Measurements from ENCODE around the gene ASCC1. TPM values are rescaled to one million over a fixed set of nuclear protein-coding genes. Genes with fewer than 3 reads are reported as not detected.
"Not testable (repeated sequence)": the region's sequence is repeated elsewhere in the genome, so short reads cannot be mapped to it uniquely, and the experiment has no call there.

ASCC1 gene
- total RNA-seq, 1 donor from 2014 or later = 33.5 TPM

DNA sequence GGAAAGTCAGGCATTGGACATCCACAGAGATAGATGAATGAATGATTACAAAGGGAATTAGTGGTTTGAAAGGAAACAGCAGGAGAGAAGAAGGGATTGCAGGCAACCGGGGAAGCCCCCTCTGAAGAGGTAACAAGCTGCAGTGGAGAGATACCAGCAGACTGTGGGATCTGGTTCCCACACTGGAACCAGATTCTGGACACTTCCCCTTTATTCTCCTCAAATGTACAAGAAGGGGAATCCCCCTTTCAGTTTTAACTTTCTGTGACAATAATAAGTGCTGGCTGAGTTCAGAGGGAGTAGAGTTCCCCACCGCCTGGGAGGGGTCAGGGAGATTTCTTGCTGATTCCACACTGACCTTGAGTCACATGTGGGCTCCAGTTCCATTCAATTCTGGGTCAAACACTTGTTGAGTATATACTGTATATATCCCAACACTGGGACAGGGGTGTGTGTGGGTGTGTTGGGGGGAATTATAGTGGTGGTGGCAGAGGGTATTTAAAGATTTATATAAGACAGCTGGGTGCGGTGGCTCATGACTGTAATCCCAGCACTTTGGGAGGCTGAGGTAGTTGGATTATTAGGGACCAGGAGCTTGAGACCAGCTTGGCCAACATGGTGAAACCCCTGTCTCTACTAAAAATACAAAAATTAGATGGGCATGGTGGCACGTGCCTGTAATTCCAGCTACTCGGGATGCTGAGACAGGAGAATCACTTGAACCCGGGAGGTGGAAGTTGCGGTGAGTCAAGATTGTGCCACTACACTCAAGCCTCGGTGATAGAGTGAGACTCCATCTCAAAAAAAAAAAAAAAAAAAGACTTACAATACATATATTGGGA is 41.2 kb upstream of the ASCC1 start:
- H3K4me3 Mint-ChIP-seq = peak overlapping the region; percentile 48
- H3K27me3 Mint-ChIP-seq (ENCODE audit: insufficient read depth) = no peaks in the 10 kb centered on the region
- H3K4me1 Mint-ChIP-seq (ENCODE audit: low read depth) = peaks cover 82% of the 10 kb centered on the region
- H3K36me3 Mint-ChIP-seq (ENCODE audit: low read depth) = no peaks in the 10 kb centered on the region
- no peak for DNase-seq (ENCODE audit: low spot score)
- intact Hi-C loops (cut with micrococcal nuclease) = loop anchor here (5.0 kb wide), 1 partner anchor 435 kb away; the partner anchor contains the start of gene MCU
- peak overlapping the region; percentile 75 for H3K27ac Mint-ChIP-seq
- no peaks in the 10 kb centered on the region for H3K9me3 Mint-ChIP-seq

DNA sequence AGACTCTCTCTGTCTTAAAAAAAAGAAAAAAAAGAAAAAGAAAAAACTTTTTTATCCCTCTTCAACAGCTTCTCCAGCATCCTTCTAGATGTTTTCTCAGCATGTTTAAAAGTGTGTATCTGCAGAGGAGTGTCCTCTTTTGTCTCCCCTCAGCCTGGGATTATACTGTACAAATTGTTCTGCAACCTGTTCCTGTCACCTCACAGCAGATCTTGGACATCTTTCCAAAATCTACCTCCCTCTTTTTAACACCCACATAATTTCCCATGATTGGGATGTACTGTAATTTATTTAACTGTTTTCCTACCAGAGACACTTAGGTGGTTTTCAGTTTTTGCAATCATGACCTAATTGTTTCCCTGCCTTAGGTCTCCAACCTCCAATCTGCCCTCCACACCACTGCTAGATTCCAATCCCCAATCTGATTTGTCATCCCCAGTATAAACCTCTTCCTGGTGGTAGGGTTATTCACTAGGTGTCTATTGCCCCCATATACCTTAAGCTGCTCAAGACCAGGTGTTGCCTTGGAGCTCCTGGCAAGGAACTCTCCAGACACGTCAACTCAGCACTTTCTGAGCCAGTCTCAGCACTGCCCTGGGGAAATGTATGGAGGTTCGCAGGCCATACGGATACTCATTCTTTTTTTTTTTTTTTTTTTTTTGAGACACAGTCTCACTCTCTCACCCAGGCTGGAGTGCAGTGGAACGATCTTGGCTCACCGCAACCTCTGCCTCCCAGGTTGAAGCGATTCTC is 40.1 kb upstream of the ASCC1 start:
- no peak for DNase-seq (ENCODE audit: low spot score)
- Mint-ChIP-seq H3K4me1 (ENCODE audit: low read depth) (peaks cover 83% of the 10 kb centered on the region), H3K27me3 (ENCODE audit: insufficient read depth) (no peaks in the 10 kb centered on the region), H3K9me3 (no peaks in the 10 kb centered on the region), H3K36me3 (ENCODE audit: low read depth) (no peaks in the 10 kb centered on the region), H3K27ac (peak overlapping the region; percentile 85), H3K4me3 (peak overlapping the region; percentile 60)
- intact Hi-C loops (cut with micrococcal nuclease) = loop anchor here (5.0 kb wide), 1 partner anchor 436 kb away; the partner anchor contains the start of gene MCU

DNA sequence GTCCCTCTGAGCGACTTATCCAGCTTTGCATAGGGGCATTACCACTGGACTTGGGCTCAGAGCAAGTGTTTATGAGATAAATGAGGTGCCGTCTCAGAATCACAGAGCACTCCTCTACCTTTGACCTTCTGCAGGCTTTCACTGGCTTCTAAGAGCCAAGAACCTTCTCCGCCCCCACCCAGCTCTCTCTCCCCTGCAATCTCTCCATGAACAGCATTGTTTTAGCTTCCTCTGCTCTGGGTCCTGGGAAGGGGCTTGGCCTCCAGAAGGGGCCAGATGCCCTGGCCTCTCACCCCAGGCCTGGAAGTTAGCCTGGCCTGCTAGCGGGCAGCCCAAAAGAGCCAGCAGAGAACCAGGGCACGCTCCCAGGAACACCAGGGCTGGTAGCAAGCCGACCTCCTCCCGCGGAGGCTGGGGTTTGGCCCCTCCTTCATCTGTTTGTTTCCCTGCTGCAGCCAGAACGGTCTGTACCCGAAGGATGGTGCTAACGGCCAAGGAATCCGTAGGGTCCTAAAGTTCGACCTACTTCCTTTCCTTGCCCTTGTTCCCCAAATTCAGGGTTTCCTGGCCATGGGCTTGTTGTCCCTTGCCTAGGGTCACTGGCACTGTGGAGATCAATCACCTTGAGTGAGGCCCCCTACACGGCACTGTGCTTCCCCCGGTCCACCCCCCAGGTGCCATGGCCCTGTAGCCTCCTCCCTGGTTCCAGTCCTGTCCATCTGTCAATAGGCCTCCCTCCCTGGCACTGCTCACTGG is 38.9 kb upstream of the ASCC1 start:
- no peaks in the 10 kb centered on the region for H3K9me3 Mint-ChIP-seq
- peak overlapping the region; percentile 77 for H3K4me3 Mint-ChIP-seq
- H3K4me1 Mint-ChIP-seq (ENCODE audit: low read depth) = peaks cover 82% of the 10 kb centered on the region
- no peaks in the 10 kb centered on the region for H3K27me3 Mint-ChIP-seq (ENCODE audit: insufficient read depth)
- no peaks in the 10 kb centered on the region for H3K36me3 Mint-ChIP-seq (ENCODE audit: low read depth)
- peak; percentile 36 for DNase-seq (ENCODE audit: low spot score)
- intact Hi-C loops (cut with micrococcal nuclease) = loop anchor here (5.0 kb wide), 1 partner anchor 437 kb away; the partner anchor contains the start of gene MCU
- peak overlapping the region; percentile 89 for H3K27ac Mint-ChIP-seq

DNA sequence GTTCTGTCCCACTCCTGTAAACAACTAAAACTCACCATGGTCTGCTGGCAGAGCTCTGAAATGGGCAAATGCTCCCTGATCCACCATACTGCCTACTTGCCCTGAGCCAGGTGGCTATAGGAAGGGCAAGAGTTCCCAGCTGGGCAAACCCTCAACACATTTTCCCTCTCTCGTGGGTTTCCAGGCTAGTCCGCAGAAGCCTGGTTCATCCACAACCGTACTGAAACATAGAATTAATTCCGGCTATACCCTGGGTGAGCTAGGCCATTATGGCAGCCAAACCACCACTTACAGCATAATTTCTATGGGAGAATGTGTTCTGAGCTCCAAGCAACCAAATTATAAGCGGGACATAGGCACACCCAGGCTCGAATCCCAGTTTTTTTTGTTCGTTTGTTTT is 37.5 kb upstream of the ASCC1 start:
- H3K27me3 Mint-ChIP-seq (ENCODE audit: insufficient read depth) = no peaks in the 10 kb centered on the region
- peak overlapping the region; percentile 58 for H3K27ac Mint-ChIP-seq
- H3K36me3 Mint-ChIP-seq (ENCODE audit: low read depth) = no peaks in the 10 kb centered on the region
- DNase-seq (ENCODE audit: low spot score) = no peak
- intact Hi-C loops (cut with micrococcal nuclease) = no loop called here
- H3K9me3 Mint-ChIP-seq = no peaks in the 10 kb centered on the region
- peaks cover 77% of the 10 kb centered on the region for H3K4me1 Mint-ChIP-seq (ENCODE audit: low read depth)
- H3K4me3 Mint-ChIP-seq = no peak overlapping the region

DNA sequence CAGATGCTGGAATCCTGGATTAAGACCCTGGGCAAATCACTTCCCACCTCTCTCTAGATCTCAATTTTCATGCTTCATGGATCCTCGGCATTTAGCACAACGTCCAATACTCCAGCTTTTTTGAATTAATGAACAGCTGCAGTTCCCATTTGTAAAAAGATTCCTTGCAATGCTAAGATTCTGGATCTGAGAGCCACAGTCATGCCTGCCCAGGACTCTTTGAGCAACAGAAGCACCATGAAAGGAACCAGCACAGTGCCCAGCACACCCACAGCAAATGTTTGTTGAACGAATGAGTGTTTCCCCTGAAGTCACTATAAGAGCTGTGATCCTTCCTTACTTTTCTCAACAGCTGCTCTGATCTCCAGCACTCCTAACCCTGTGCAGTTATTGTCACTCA is 36.9 kb upstream of the ASCC1 start:
- Mint-ChIP-seq H3K9me3 (no peaks in the 10 kb centered on the region), H3K27ac (peak overlapping the region; percentile 58), H3K36me3 (ENCODE audit: low read depth) (no peaks in the 10 kb centered on the region), H3K4me3 (peak overlapping the region; percentile 6), H3K27me3 (ENCODE audit: insufficient read depth) (no peaks in the 10 kb centered on the region), H3K4me1 (ENCODE audit: low read depth) (peaks cover 79% of the 10 kb centered on the region)
- DNase-seq (ENCODE audit: low spot score) = no peak
- intact Hi-C loops (cut with micrococcal nuclease) = no loop called here

DNA sequence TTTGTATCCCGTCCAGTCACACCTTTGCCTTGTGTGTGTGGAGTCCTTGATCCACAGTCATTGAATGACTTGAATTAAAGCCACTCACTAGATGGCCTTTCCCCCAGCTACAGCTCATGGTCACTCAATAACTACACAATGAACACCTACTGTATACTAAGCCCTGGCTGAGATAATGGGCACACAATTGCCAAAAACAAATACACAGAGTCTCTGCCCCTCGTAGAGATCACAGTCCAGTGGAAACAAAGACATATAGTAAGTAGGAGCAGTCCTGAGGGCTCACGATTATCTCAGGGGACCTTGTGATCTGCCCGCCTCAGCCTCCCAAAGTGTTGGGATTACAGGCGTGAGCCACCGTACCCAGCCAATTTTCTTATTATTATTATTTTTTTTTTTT is 35.6 kb upstream of the ASCC1 start:
- intact Hi-C loops (cut with micrococcal nuclease) = no loop called here
- Mint-ChIP-seq H3K4me3 (no peak overlapping the region), H3K27ac (peak overlapping the region; percentile 61), H3K4me1 (ENCODE audit: low read depth) (peaks cover 80% of the 10 kb centered on the region), H3K9me3 (no peaks in the 10 kb centered on the region), H3K36me3 (ENCODE audit: low read depth) (no peaks in the 10 kb centered on the region), H3K27me3 (ENCODE audit: insufficient read depth) (no peaks in the 10 kb centered on the region)
- DNase-seq (ENCODE audit: low spot score) = no peak

DNA sequence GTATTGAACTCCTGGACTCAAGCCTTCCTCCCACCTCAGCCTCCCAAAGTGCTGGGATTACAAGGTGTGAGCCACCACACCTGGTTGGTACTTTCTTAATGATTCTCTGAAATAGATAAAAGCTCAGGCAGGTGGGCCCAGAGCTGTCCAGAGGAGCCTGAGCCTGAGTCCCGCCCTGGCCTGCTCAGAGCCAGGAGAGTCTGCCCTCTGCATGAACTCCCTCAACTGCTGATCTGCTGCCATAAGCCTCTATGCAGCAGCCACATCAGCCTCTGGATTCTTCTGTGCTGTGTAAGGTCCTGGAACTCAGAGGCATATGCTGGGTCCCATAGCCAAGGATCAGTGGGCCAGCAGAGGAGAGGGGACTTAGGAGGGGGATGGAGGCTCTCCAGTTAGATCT is 34.6 kb upstream of the ASCC1 start:
- Mint-ChIP-seq H3K4me3 (peak overlapping the region; percentile 62), H3K36me3 (ENCODE audit: low read depth) (peaks cover 3% of the 10 kb centered on the region), H3K27ac (peak overlapping the region; percentile 67), H3K27me3 (ENCODE audit: insufficient read depth) (no peaks in the 10 kb centered on the region), H3K4me1 (ENCODE audit: low read depth) (peaks cover 81% of the 10 kb centered on the region), H3K9me3 (no peaks in the 10 kb centered on the region)
- intact Hi-C loops (cut with micrococcal nuclease) = no loop called here
- no peak for DNase-seq (ENCODE audit: low spot score)

DNA sequence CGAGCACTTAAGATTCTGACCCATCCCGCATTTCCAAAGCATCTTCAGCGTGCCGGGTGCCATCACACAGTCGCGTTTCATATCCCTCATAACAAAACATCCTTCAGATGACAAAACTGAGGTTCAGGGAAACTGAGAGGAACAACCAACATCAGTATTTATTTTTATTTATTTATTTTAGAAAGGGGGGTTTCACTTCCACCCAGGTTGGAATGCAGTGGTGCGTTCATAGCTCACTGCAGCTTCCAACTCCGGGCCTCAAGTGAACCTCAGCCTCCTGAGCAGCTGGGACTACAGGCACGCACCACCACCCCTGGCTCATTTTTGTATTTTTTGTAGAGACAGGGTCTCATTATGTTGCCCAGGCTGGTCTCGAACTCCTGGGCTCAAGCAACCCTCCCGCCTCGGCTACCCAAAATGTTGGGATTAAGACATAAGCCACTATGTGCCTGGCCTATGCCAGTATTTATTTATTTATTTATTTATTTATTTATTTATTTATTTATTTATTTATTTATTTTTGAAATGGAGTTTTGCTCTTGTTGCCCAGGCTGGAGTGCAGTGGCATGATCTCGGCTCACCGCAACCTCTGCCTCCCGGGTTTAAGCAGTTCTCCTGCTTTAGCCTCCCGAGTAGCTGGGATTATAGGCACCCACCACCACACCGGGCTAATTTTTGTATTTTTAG is 33.2 kb upstream of the ASCC1 start:
- not testable (repeated sequence) for DNase-seq (ENCODE audit: low spot score); H3K27me3 Mint-ChIP-seq (ENCODE audit: insufficient read depth); H3K9me3 Mint-ChIP-seq; H3K36me3 Mint-ChIP-seq (ENCODE audit: low read depth)
- Mint-ChIP-seq H3K4me3 (peak overlapping the region; percentile 76), H3K4me1 (ENCODE audit: low read depth) (peaks cover 81% of the 10 kb centered on the region), H3K27ac (peak overlapping the region; percentile 98)
- intact Hi-C loops (cut with micrococcal nuclease) = loop anchor here (2.0 kb wide), 1 partner anchor 27 kb away; no protein-coding TSS in a partner anchor

DNA sequence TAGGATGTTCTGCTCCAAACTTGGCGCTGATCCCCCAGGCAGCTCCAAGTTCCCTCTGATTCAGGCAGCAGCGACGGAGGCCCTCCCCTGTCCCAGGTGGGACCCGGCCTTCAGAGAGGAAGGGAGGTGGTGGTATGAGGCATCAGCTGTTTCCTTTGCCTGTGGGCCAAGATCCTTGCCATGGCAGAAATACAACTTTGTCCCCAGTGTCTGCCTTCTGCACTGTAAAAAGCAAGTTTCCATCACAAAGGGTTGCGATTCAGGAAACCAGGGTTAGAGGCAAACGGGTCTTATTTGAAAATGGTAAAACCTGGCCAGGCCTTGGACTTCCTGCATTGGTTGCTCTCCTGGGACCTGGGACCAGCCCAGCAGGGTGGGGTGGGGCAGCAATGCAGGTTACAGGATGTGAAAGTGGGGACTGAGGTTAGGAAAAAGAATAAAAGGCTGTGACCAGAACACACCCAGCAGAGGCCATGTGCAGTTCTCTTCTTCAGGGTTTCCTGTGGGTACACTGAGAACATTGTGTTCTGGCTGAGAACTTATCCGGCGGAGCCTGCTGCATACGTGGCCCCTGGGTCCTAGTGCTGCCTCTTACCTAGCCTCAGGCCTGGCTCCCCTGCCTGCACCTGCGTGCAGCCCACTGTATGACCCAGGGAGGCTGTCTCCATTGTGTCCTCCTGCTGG is 32.5 kb upstream of the ASCC1 start:
- Mint-ChIP-seq H3K4me3 (peak overlapping the region; percentile 76), H3K27ac (peak overlapping the region; percentile 98), H3K27me3 (ENCODE audit: insufficient read depth) (no peaks in the 10 kb centered on the region), H3K9me3 (no peaks in the 10 kb centered on the region), H3K36me3 (ENCODE audit: low read depth) (peaks cover 3% of the 10 kb centered on the region), H3K4me1 (ENCODE audit: low read depth) (peaks cover 83% of the 10 kb centered on the region)
- DNase-seq (ENCODE audit: low spot score) = peak; percentile 75
- intact Hi-C loops (cut with micrococcal nuclease) = loop anchor here (1.0 to 2.0 kb wide), 6 partner anchors 13 to 87 kb away; partner anchors contain the start of genes ANAPC16, ASCC1 and DDIT4

DNA sequence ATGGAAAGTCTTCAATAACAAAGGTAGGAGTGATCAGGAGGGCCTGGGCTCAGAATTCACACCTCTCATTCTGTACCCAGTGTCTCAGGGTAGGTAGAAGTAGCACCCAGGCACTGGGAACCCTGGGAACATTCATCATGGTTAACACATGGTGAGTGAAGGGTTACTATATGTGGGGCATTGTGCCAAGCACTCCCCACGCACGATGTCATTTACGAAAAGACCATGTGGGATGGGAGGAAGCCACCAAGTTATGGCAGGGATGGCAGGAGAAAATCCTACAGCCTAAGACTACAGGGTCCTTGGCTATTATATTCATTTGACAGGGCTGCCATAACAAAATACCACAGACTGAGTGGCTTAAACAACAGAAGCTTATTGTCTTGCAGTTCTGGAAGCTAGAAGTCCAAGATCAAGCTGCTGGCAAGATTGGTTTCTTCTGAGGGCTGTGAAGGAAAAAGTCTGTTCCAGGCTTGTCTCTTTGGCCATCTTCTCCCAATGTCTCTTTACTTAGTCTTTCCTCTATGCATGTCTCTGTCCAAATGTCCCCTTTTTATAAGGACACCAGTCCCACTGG is 30.0 kb upstream of the ASCC1 start:
- no peak for DNase-seq (ENCODE audit: low spot score)
- peak overlapping the region; percentile 38 for H3K4me3 Mint-ChIP-seq
- H3K4me1 Mint-ChIP-seq (ENCODE audit: low read depth) = peaks cover 85% of the 10 kb centered on the region
- H3K9me3 Mint-ChIP-seq = no peaks in the 10 kb centered on the region
- H3K27ac Mint-ChIP-seq = peak overlapping the region; percentile 57
- intact Hi-C loops (cut with micrococcal nuclease) = loop anchor here (2.0 kb wide), 1 partner anchor 15 kb away; no protein-coding TSS in a partner anchor
- peaks cover 7% of the 10 kb centered on the region for H3K36me3 Mint-ChIP-seq (ENCODE audit: low read depth)
- no peaks in the 10 kb centered on the region for H3K27me3 Mint-ChIP-seq (ENCODE audit: insufficient read depth)

DNA sequence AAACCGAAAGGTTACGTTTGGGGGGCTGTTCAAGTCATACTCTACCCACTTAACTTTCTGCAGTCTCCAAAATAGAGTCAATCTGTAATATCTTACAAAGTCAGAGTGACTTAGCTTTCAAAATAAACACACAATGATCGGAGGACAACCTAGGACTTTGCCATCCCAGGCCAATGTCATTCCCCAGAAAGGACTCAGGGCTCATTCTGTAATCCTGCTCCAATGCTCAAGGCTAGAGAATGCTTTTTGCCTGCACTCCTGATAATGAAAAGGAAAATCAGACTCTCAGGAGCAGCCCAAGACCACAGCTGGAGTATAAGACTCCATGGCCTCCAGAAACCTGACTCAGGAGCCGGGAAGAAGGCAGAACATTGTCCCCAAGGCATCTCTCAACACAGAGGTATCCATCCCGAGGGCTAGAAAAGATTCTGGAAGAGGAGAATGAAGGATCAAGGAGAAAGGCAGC is 28.5 kb upstream of the ASCC1 start:
- H3K4me3 Mint-ChIP-seq = peak overlapping the region; percentile 56
- H3K27me3 Mint-ChIP-seq (ENCODE audit: insufficient read depth) = no peaks in the 10 kb centered on the region
- H3K27ac Mint-ChIP-seq = peak overlapping the region; percentile 70
- no peak for DNase-seq (ENCODE audit: low spot score)
- peaks cover 75% of the 10 kb centered on the region for H3K4me1 Mint-ChIP-seq (ENCODE audit: low read depth)
- H3K9me3 Mint-ChIP-seq = no peaks in the 10 kb centered on the region
- H3K36me3 Mint-ChIP-seq (ENCODE audit: low read depth) = peaks cover 10% of the 10 kb centered on the region
- intact Hi-C loops (cut with micrococcal nuclease) = loop anchor here (2.0 kb wide), 1 partner anchor 16 kb away; no protein-coding TSS in a partner anchor

Measured in activated T-helper 1 cell treated with anti-CD3 and anti-CD28 coated beads, Interleukin-12 subunit alpha, Interleukin-12 subunit beta, Interleukin-2, Interleukin-4 antibody, amounts not matched to agents 30 ng/mL and 10 ng/mL and 1 ng/mL, durations not matched to agents 14 hours and 24 hours and 36 hours (primary cell).